PFSK-1 (cell line): ENCODE results near the gene PTPRK.

Source experiments
- POLR2AphosphoS5 ChIP-seq: IDR thresholded peaks from 2 replicates; pipeline ENCODE4 v1.6.1; 2012; ENCODE audit warnings: low read depth, mild to moderate bottlenecking, control low read depth, low read length, moderate library complexity
- REST ChIP-seq, 2 experiments: IDR thresholded peaks; 2 replicates each; pipeline versions ENCODE4 v1.6.1 to v1.8.0; 2011 to 2012; ENCODE audit warnings: low read depth in 2 of 2, low read length in 2 of 2, control low read depth in 1 of 2, inconsistent platforms in 1 of 2, mild to moderate bottlenecking in 1 of 2, moderate library complexity in 1 of 2; ENCODE audit not compliant: insufficient read depth in 1 of 2
- SIN3A ChIP-seq: IDR thresholded peaks from 2 replicates; pipeline ENCODE4 v1.6.1; 2012; ENCODE audit warnings: mild to moderate bottlenecking, low read length, moderate library complexity, borderline replicate concordance; ENCODE audit not compliant: insufficient read depth
- TAF1 ChIP-seq: IDR thresholded peaks from 2 replicates; pipeline ENCODE4 v1.6.1; 2012; ENCODE audit warnings: low read length, control low read depth, borderline replicate concordance; ENCODE audit not compliant: insufficient read depth

GRCh38 chr6:127966616-127967015 is 553.8 kb downstream of the PTPRK start:
- no peak for TF ChIP-seq REST (IDR thresholded peaks at IDR 0.05; ENCODE audit: insufficient read depth in 1 of 2, low read depth in 2 of 2, low read length in 2 of 2)
- TF ChIP-seq POLR2AphosphoS5 = no peak
- no peak for TF ChIP-seq SIN3A
- TF ChIP-seq TAF1 = no peak
